IPS DF 6.9 (cell line): ENCODE results near the gene NAA20.
"Not testable (repeated sequence)": the region's sequence is repeated elsewhere in the genome, so short reads cannot be mapped to it uniquely, and the experiment has no call there.

Source experiments
- DNase-seq: peaks from one replicate; pipeline ENCODE4 v3.0.0-alpha.2; 2013; ENCODE audit warnings: low read depth, low spot score
- H3K27ac ChIP-seq: one replicate; pipeline ENCODE4 v1.5.1; 2013; ENCODE audit warnings: low read length, control low read depth
- H3K27me3 ChIP-seq: 2 replicates; pipeline ENCODE4 v1.6.1; 2013; ENCODE audit warnings: mild to moderate bottlenecking, low read length; ENCODE audit not compliant: control insufficient read depth, insufficient read depth
- H3K36me3 ChIP-seq: 2 replicates; pipeline ENCODE4 v1.6.1; 2013; ENCODE audit warnings: low read length; ENCODE audit not compliant: control insufficient read depth, insufficient read depth
- H3K4me1 ChIP-seq: 2 replicates; pipeline ENCODE4 v1.6.1; 2013; ENCODE audit warnings: low read length; ENCODE audit not compliant: control insufficient read depth, insufficient read depth
- H3K4me3 ChIP-seq: 2 replicates; pipeline ENCODE4 v1.5.1; 2013; ENCODE audit warnings: mild to moderate bottlenecking, low read length
- H3K9me3 ChIP-seq: 2 replicates; pipeline ENCODE4 v1.6.1; 2013; ENCODE audit warnings: low read length, inconsistent platforms; ENCODE audit not compliant: control insufficient read depth, insufficient read depth
- WGBS: extraction: QIAGEN DNeasy Blood & Tissue Kit; methylation state at CpG from one replicate; pipeline ENCODE4 v1.1.7; 2013; ENCODE audit warnings: mixed read lengths, missing lambda C conversion rate; ENCODE audit not compliant: insufficient read length, insufficient coverage; 5-methylcytosine and 5-hydroxymethylcytosine counted together

NAA20 gene

GRCh38 chr20:20002101-20002998 lies 14.8 kb upstream of the NAA20 start:
- no CpG with 5 or more reads among the region's 9 CpGs for WGBS
- no peak for DNase-seq
- no peaks in the 10 kb centered on the region for H3K27me3 ChIP-seq
- no peaks in the 10 kb centered on the region for H3K36me3 ChIP-seq
- H3K4me1 ChIP-seq, result no peaks in the 10 kb centered on the region
- no peaks in the 10 kb centered on the region for H3K9me3 ChIP-seq
- H3K27ac ChIP-seq, result no peak overlapping the region
- H3K4me3 ChIP-seq, result no peak overlapping the region

- Histone ChIP-seq H3K4me3 (no peak overlapping the region), H3K36me3 (no peaks in the 10 kb centered on the region), H3K4me1 (no peaks in the 10 kb centered on the region), H3K27me3 (no peaks in the 10 kb centered on the region), H3K9me3 (no peaks in the 10 kb centered on the region), H3K27ac (no peak overlapping the region)
- no CpG with 5 or more reads among the region's 23 CpGs for WGBS
- DNase-seq, result no peak
Observed at GRCh38 chr20:20003031-20003954, 13.9 kb upstream of the NAA20 start.

GRCh38 chr20:20003955-20004322 lies 13.2 kb upstream of the NAA20 start:
- no CpG with 5 or more reads among the region's 6 CpGs for WGBS
- DNase-seq, H3K27ac ChIP-seq, H3K36me3 ChIP-seq, H3K27me3 ChIP-seq, H3K9me3 ChIP-seq, H3K4me1 ChIP-seq, H3K4me3 ChIP-seq: not testable (repeated sequence)

GRCh38 chr20:20005342-20005741 lies 11.8 kb upstream of the NAA20 start:
- Histone ChIP-seq H3K27me3 (no peaks in the 10 kb centered on the region), H3K9me3 (no peaks in the 10 kb centered on the region), H3K4me1 (no peaks in the 10 kb centered on the region), H3K4me3 (no peak overlapping the region), H3K27ac (no peak overlapping the region), H3K36me3 (no peaks in the 10 kb centered on the region)
- WGBS, result no CpG with 5 or more reads among the region's 7 CpGs
- DNase-seq, result no peak

GRCh38 chr20:20009784-20010253 lies 7.3 kb upstream of the NAA20 start:
- Histone ChIP-seq H3K36me3 (no peaks in the 10 kb centered on the region), H3K4me3 (no peak overlapping the region), H3K4me1 (no peaks in the 10 kb centered on the region), H3K27me3 (no peaks in the 10 kb centered on the region), H3K9me3 (no peaks in the 10 kb centered on the region), H3K27ac (no peak overlapping the region)
- WGBS, result no CpG with 5 or more reads among the region's 14 CpGs
- DNase-seq, result peak; percentile 22

- Histone ChIP-seq H3K27ac (no peak overlapping the region), H3K4me1 (no peaks in the 10 kb centered on the region), H3K4me3 (no peak overlapping the region), H3K9me3 (no peaks in the 10 kb centered on the region), H3K36me3 (no peaks in the 10 kb centered on the region), H3K27me3 (no peaks in the 10 kb centered on the region)
- no CpG with 5 or more reads among the region's 4 CpGs for WGBS
- DNase-seq, result no peak
Observed at GRCh38 chr20:20010639-20011500, 6.3 kb upstream of the NAA20 start.

- DNase-seq, result no peak
- no peaks in the 10 kb centered on the region for H3K9me3 ChIP-seq
- WGBS, result no CpG with 5 or more reads among the region's 2 CpGs
- H3K27ac ChIP-seq, result no peak overlapping the region
- no peak overlapping the region for H3K4me3 ChIP-seq
- no peaks in the 10 kb centered on the region for H3K27me3 ChIP-seq
- H3K36me3 ChIP-seq, result no peaks in the 10 kb centered on the region
- H3K4me1 ChIP-seq, result no peaks in the 10 kb centered on the region
Observed at GRCh38 chr20:20012541-20012940, 4.6 kb upstream of the NAA20 start.

GRCh38 chr20:20014659-20015058 lies 2.5 kb upstream of the NAA20 start:
- no peaks in the 10 kb centered on the region for H3K27me3 ChIP-seq
- H3K4me3 ChIP-seq, result no peak overlapping the region
- 0 out of 2 replicates have a peak, but pooled peaks cover 2% of the 10 kb centered on the region for H3K36me3 ChIP-seq
- H3K4me1 ChIP-seq, result 0 out of 2 replicates have a peak, but pooled peaks cover 3% of the 10 kb centered on the region
- H3K9me3 ChIP-seq, result no peaks in the 10 kb centered on the region
- DNase-seq, result no peak
- no CpG with 5 or more reads among the region's 2 CpGs for WGBS
- no peak overlapping the region for H3K27ac ChIP-seq

- Histone ChIP-seq H3K27me3 (no peaks in the 10 kb centered on the region), H3K9me3 (no peaks in the 10 kb centered on the region), H3K4me3 (peak overlapping the region; percentile 57), H3K27ac (no peak overlapping the region), H3K4me1 (0 out of 2 replicates have a peak, but pooled peaks cover 3% of the 10 kb centered on the region), H3K36me3 (0 out of 2 replicates have a peak, but pooled peaks cover 2% of the 10 kb centered on the region)
- no peak for DNase-seq
- WGBS, result no CpG with 5 or more reads among the region's 17 CpGs
Observed at GRCh38 chr20:20017844-20018185, 653 bp downstream of the NAA20 start.

GRCh38 chr20:20018366-20018765 lies 1.2 kb downstream of the NAA20 start:
- DNase-seq, result no peak
- H3K36me3 ChIP-seq, result 0 out of 2 replicates have a peak, but pooled peaks cover 2% of the 10 kb centered on the region
- H3K27me3 ChIP-seq, result no peaks in the 10 kb centered on the region
- no CpG with 5 or more reads among the region's 8 CpGs for WGBS
- no peak overlapping the region for H3K27ac ChIP-seq
- H3K4me3 ChIP-seq, result no peak overlapping the region
- H3K4me1 ChIP-seq, result 0 out of 2 replicates have a peak, but pooled peaks cover 3% of the 10 kb centered on the region
- no peaks in the 10 kb centered on the region for H3K9me3 ChIP-seq
